HG03139 (cell line): ENCODE measurements around the gene OAS2.

Experiments used
- ATAC-seq: cut with Tn5 transposase; IDR thresholded peaks from one replicate; pipeline ENCODE4 v1.9.1; 2021; ENCODE audit not compliant: unreplicated experiment

The OAS2 gene, protein sequence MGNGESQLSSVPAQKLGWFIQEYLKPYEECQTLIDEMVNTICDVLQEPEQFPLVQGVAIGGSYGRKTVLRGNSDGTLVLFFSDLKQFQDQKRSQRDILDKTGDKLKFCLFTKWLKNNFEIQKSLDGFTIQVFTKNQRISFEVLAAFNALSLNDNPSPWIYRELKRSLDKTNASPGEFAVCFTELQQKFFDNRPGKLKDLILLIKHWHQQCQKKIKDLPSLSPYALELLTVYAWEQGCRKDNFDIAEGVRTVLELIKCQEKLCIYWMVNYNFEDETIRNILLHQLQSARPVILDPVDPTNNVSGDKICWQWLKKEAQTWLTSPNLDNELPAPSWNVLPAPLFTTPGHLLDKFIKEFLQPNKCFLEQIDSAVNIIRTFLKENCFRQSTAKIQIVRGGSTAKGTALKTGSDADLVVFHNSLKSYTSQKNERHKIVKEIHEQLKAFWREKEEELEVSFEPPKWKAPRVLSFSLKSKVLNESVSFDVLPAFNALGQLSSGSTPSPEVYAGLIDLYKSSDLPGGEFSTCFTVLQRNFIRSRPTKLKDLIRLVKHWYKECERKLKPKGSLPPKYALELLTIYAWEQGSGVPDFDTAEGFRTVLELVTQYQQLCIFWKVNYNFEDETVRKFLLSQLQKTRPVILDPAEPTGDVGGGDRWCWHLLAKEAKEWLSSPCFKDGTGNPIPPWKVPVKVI

DNA sequence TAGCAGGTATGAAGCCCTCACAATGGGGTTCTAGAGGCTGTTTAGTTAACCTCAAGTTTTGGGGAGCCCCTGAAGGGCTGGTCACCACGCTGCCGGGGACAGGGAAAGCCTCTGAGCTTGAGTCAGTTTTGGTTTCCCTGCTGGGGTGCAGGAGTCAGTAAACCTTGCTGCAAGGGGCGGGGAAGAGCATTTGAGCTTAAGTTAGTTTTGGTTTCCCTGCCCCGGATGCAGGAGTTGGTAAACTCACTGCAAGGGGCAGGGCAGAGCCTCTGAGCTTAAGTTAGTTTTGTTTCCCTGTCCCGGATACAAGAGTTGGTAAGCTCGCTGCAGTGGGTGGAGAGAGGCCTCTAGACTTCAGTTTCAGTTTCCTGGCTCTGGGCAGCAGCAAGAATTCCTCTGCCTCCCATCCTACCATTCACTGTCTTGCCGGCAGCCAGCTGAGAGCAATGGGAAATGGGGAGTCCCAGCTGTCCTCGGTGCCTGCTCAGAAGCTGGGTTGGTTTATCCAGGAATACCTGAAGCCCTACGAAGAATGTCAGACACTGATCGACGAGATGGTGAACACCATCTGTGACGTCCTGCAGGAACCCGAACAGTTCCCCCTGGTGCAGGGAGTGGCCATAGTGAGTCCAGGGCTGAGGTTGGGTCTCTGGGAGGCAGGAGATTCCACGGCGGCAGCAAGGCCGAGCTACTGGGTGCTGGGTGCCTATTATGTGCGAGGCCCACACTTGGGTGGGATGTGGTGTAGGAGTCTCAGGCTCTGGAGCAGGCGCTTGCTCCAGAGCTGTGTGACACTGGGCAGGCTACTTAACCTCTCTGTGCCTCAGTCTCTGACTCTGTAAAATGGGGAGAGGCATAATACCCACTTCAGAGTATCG is at the start of gene OAS2:
Gene OAS2, plus strand, starts transcription at position 357 of the 878 bp plus-strand sequence. Its CDS starts 90 bp downstream, at position 447.
- peak; percentile 81 for ATAC-seq

DNA sequence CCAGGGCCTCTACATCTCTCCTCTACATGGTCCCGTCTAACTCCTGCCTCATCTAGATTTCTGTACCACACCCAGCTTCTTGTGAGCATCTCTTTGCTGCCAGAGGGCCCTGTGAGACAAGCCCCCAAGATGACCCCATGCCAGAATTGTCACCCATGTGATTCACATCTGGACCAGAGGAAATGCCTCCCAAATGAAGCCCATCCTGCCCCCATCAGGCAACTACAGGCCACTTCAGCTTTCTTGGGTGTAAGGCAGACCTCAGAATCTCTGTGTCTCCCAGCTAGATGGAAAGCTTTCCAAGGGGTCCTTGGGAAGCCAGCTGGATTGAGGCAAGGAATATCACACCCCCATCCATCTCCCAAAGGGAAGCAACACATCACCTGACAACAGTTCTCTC is 49.3 kb upstream of the OAS2 start:
- no peak for ATAC-seq

GRCh38 chr12:112929715-112930114 is 48.6 kb upstream of the OAS2 start:
- ATAC-seq: no peak

DNA sequence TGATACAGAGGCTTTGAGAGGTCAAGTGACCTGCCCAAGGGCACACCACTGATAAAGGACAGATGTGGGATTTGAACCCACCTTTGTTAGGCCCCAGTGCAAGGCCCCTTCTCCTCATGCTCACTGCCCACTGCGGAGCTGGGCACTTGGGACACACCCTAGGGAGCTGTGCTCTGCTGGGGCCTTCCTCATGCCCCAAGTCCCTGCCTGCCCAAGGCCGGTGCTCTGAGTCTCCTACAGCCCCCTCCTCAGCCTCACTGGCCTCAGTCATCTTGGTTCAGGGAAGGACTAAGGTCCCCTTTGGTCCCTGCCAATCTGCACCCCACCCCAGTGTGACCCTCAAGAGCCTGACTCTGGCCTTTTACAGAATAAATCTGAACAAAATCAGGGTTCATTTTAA is 48.0 kb upstream of the OAS2 start:
- ATAC-seq: no peak

DNA sequence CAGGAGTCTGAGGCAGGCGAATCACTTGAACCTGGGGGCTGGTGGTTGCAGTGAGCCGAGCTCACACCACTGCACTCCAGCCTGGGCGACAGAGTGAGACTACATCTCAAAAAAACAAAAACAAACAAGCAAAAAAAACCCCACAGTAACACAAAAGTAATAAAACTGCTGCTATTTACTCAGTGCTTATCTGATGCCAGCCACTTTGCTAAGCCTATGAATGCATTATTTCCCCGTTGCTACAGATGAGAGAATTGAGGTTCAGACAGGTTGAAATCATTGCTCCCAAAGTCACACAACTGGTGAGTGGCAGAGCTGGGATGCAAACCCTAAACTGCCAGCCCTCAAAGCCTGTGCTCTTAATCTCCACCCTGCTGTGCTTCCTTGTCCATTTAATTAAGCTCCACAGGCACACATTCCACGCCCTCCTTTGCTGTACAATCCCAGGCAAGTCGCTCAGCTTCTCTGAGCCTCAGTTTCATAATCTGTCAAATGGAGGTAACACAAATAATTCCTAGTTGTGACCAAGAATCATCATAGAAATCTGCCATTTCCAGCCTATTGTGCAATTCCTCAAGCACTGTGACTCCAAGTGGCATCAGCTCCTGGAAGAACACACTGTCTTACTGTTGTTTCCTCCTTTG is 45.7 kb upstream of the OAS2 start:
- no peak for ATAC-seq

DNA sequence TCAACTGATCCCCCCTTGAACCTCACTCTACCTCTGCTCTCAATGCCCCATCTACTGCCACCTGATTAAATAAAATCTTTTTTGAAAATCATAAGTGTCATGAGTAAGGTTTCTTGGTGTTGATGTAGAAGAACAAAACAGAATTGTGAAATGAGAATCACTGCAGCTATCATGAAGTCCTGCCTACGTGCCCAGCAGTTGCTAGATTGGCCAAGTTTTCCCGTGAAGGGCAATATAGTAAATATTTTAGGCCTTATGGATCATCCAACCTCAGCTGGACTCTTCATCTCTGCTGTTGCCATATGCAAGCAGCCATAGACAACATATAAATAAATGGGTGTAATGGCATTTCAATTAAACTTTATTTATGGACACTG is 45.2 kb upstream of the OAS2 start:
- no peak for ATAC-seq

GRCh38 chr12:112936264-112936663 is 42.1 kb upstream of the OAS2 start:
- ATAC-seq: no peak

- ATAC-seq: no peak
Observed at GRCh38 chr12:112936927-112937326, 41.4 kb upstream of the OAS2 start.

GRCh38 chr12:112937741-112938719 is 40.3 kb upstream of the OAS2 start, which contains the start of gene OAS3:
Gene OAS3, plus strand, starts transcription at chr12:112938474. Its CDS starts 57 bp downstream, at chr12:112938531.
- peak; percentile 51 for ATAC-seq

DNA sequence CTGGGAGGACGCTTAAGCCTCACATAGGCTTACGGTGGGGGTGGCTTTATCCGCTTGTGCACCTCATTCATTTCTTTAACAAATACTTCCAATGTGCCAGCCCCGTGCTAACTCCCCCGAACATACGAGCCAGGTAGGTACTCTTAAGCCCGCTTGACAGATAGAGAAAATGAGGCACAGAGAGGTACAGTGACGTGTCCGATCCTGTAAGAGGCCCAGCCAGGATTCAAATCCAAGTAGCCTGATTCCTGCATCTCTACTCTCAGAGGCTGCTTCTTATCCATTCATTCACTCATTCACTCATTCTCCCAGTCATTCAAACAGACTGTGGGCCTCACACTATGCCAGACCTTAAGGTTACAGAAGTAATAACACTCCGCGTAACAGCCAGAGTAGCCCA is 39.6 kb upstream of the OAS2 start:
- no peak for ATAC-seq

DNA sequence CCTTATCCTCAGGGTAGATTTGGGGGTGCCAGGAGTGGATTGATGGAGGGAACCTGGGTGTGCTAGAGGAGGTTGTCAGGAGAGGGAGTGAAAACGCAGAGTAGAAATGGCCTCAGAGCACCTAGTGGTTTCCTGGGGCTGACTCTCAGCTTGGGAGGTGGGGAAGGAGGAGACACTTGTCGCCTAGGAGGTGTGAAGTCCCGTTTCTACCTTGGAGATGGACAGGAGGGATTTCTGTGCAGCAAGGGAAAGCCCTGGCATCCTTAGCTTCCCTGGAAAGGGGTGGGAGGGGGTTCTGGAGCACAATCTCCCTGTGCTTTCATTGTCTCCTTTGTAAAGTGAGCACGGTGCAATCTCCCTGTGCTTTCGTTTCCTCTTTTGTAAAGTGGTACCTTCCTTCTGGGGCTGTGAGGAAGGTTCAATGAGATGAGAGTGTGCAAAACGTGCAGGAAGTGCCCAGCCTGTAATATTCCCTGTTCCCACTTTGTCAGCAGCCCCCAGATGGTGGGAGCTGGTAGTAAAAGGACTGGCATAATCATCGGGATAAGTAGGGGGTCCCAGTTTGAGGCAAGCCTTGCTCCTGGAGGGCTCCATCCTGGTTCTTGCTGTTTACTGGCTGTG is 38.4 kb upstream of the OAS2 start:
- ATAC-seq: no peak

DNA sequence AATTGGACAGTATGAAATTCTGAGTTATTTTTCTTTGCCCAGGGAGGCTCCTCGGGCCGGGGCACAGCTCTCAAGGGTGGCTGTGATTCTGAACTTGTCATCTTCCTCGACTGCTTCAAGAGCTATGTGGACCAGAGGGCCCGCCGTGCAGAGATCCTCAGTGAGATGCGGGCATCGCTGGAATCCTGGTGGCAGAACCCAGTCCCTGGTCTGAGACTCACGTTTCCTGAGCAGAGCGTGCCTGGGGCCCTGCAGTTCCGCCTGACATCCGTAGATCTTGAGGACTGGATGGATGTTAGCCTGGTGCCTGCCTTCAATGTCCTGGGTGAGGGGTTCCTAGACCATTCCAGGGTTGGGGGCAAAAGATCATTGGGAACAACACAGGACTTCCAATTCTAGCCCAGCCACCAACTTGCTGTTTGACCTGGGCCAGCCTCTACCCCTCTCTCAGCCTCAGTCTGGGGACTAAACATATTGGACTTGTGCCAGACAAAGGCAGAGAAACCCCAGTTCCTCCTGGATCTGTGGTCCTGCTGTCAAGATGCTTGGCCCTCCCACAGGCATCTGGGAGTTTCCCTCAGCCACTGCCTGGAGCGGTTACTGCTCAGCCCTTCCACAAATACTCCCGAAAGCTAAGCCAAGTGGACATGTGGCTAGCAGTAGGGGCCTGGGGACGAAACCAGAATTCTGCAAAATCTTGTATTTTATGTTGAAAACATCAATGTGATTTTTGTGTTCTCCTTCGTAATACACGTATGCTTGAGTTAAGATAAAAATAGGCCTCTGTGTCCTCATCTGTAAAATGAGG is 36.6 kb upstream of the OAS2 start:
- no peak for ATAC-seq

GRCh38 chr12:112942572-112942971 is 35.7 kb upstream of the OAS2 start:
- no peak for ATAC-seq

GRCh38 chr12:112944024-112944690 is 34.2 kb upstream of the OAS2 start:
- no peak for ATAC-seq

GRCh38 chr12:112945515-112945914 is 32.8 kb upstream of the OAS2 start:
- no peak for ATAC-seq

DNA sequence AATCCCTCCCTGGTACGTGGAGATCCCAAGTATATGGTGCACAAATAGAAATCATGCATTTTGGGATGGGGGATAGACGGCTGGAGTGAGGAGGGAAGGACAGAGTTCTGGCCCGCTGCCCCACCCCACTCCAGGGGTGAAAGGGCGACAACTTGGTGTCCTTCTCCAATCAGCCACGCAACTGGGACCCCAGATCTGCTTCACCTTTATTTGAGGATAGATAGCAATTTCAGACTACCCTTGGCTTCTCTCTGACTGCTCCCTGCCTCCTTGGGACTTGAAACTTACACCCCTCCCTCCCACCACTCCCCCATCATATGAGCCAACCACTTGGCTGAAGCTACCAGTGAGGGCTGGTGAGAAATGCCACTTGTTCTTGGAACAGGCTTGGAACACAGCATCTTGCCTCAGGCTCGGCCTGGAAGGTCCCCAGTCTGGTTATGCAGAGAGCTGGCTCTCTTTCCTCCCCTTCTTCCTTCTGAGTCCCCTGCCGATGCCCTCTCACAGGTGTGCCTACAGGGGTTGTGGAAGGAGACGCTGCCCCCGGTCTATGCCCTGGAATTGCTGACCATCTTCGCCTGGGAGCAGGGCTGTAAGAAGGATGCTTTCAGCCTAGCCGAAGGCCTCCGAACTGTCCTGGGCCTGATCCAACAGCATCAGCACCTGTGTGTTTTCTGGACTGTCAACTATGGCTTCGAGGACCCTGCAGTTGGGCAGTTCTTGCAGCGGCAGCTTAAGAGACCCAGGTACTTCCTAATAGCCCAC is 31.9 kb upstream of the OAS2 start:
- ATAC-seq: no peak

GRCh38 chr12:112947314-112947713 is 31.0 kb upstream of the OAS2 start:
- no peak for ATAC-seq
